Measurements from ENCODE around the gene SCAF8. TPM values are rescaled to one million over a fixed set of nuclear protein-coding genes. Genes with fewer than 3 reads are reported as not detected.
A peak's percentile ranks its signal among the peaks of the same experiment; 100 is the strongest.

Gene SCAF8
- total and polyA plus RNA-seq, 9 of the 15 experiments (the other 6 are each of a cell fraction or from before 2014, with no cell fraction given), result 10.5 to 46.6 (median 23.2) TPM

DNA sequence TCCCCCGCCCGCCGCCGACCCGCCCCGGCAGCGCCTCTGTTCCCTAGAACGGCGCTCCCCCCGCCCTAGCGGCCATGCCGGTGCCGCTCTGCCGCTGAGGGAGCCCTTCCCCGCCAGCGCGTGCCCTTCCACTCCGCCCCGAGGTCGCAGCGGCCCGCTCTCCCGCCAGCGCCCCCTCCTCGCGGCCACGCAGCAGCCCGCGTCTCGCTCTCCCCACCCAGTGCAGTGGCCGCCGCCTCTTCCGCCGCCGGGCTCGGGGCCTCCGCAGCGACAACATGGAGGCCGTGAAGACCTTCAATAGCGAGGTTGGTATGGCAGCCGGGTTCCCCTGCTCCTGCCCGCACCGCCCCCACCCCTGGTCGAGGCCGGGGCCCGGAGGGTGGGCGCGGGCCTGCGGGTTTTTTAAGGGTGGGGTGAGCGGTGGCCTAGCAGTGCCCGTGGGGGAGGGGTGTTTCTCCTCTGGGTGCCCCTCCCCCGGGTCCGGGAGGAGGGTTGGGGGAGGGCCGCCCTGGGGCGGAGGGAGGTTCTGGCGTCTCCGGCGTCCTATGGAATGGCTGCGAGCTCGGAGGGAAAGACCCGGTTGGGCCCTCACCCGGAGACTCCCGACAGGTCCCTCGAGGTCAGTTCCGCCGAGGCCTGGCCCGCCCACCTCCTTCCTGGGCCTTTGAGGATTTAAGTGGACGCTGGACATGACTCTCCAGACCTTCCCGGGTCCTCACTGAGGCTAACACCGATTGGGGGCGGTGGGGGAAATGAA lies 588 bp downstream of the SCAF8 start (continued):
- no peak for TF ChIP-seq RCOR1 (IDR thresholded peaks at IDR 0.05; ENCODE audit: borderline replicate concordance in 1 of 2, low read depth in 2 of 2, low read length in 2 of 2)
- TF ChIP-seq OTX1 (CRISPR knock-in tag; IDR thresholded peaks at IDR 0.05), result no peak; the same call in 1 of the 2 replicates
- TF ChIP-seq POU5F1 (IDR thresholded peaks at IDR 0.05; ENCODE audit: borderline replicate concordance, low read depth, low read length, partially characterized antibody), result no peak
- TF ChIP-seq NR2C1 (IDR thresholded peaks at IDR 0.05), result no peak; the same call in 1 of the 2 replicates
- no peak; the same call in 1 of the 2 replicates for TF ChIP-seq NR2C1 (tag; IDR thresholded peaks at IDR 0.05)
- no peak for TF ChIP-seq YBX1 (IDR thresholded peaks at IDR 0.05)
- TF ChIP-seq PHF20 (IDR thresholded peaks at IDR 0.05; ENCODE audit: partially characterized antibody), result peak; percentile 63
- TF ChIP-seq HNRNPL (IDR thresholded peaks at IDR 0.05; ENCODE audit: low read depth, low read length), result peak; percentile 86
- no peak for TF ChIP-seq ETS2 (tag; IDR thresholded peaks at IDR 0.05; ENCODE audit: borderline replicate concordance, poor library complexity, severe bottlenecking)
- TF ChIP-seq EP300 (IDR thresholded peaks at IDR 0.05; ENCODE audit: low read length), result no peak
- TF ChIP-seq, protein P1, sequence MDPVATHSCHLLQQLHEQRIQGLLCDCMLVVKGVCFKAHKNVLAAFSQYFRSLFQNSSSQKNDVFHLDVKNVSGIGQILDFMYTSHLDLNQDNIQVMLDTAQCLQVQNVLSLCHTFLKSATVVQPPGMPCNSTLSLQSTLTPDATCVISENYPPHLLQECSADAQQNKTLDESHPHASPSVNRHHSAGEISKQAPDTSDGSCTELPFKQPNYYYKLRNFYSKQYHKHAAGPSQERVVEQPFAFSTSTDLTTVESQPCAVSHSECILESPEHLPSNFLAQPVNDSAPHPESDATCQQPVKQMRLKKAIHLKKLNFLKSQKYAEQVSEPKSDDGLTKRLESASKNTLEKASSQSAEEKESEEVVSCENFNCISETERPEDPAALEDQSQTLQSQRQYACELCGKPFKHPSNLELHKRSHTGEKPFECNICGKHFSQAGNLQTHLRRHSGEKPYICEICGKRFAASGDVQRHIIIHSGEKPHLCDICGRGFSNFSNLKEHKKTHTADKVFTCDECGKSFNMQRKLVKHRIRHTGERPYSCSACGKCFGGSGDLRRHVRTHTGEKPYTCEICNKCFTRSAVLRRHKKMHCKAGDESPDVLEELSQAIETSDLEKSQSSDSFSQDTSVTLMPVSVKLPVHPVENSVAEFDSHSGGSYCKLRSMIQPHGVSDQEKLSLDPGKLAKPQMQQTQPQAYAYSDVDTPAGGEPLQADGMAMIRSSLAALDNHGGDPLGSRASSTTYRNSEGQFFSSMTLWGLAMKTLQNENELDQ (CRISPR knock-in tag; IDR thresholded peaks at IDR 0.05; ENCODE audit: borderline replicate concordance), result no peak; the same call in 1 of the 2 replicates
- TF ChIP-seq, protein P2, sequence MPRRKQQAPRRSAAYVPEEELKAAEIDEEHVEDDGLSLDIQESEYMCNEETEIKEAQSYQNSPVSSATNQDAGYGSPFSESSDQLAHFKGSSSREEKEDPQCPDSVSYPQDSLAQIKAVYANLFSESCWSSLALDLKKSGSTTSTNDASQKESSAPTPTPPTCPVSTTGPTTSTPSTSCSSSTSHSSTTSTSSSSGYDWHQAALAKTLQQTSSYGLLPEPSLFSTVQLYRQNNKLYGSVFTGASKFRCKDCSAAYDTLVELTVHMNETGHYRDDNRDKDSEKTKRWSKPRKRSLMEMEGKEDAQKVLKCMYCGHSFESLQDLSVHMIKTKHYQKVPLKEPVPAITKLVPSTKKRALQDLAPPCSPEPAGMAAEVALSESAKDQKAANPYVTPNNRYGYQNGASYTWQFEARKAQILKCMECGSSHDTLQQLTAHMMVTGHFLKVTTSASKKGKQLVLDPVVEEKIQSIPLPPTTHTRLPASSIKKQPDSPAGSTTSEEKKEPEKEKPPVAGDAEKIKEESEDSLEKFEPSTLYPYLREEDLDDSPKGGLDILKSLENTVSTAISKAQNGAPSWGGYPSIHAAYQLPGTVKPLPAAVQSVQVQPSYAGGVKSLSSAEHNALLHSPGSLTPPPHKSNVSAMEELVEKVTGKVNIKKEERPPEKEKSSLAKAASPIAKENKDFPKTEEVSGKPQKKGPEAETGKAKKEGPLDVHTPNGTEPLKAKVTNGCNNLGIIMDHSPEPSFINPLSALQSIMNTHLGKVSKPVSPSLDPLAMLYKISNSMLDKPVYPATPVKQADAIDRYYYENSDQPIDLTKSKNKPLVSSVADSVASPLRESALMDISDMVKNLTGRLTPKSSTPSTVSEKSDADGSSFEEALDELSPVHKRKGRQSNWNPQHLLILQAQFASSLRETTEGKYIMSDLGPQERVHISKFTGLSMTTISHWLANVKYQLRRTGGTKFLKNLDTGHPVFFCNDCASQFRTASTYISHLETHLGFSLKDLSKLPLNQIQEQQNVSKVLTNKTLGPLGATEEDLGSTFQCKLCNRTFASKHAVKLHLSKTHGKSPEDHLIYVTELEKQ (CRISPR knock-in tag; IDR thresholded peaks at IDR 0.05), result no peak
- TF ChIP-seq CBX2 (IDR thresholded peaks at IDR 0.05; ENCODE audit: insufficient read depth, low read length, poor library complexity, severe bottlenecking), result no peak
- TF ChIP-seq DMBX1 (CRISPR knock-in tag; IDR thresholded peaks at IDR 0.05; ENCODE audit: borderline replicate concordance), result no peak
- TF ChIP-seq RBM34 (IDR thresholded peaks at IDR 0.05; ENCODE audit: borderline replicate concordance, insufficient read depth, low read length), result no peak
- TF ChIP-seq ZNF24 (IDR thresholded peaks at IDR 0.05), result no peak
- TF ChIP-seq KHSRP (IDR thresholded peaks at IDR 0.05), result no peak
- TF ChIP-seq XRCC5 (IDR thresholded peaks at IDR 0.05; ENCODE audit: low read depth, low read length), result peak; percentile 90
- TF ChIP-seq PRPF4 (IDR thresholded peaks at IDR 0.05; ENCODE audit: insufficient read depth, low read depth, low read length, poor library complexity, severe bottlenecking), result peak; percentile 94
- TF ChIP-seq ZKSCAN3 (CRISPR knock-in tag; IDR thresholded peaks at IDR 0.05), result no peak
- TF ChIP-seq, protein P3, sequence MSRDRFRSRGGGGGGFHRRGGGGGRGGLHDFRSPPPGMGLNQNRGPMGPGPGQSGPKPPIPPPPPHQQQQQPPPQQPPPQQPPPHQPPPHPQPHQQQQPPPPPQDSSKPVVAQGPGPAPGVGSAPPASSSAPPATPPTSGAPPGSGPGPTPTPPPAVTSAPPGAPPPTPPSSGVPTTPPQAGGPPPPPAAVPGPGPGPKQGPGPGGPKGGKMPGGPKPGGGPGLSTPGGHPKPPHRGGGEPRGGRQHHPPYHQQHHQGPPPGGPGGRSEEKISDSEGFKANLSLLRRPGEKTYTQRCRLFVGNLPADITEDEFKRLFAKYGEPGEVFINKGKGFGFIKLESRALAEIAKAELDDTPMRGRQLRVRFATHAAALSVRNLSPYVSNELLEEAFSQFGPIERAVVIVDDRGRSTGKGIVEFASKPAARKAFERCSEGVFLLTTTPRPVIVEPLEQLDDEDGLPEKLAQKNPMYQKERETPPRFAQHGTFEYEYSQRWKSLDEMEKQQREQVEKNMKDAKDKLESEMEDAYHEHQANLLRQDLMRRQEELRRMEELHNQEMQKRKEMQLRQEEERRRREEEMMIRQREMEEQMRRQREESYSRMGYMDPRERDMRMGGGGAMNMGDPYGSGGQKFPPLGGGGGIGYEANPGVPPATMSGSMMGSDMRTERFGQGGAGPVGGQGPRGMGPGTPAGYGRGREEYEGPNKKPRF (IDR thresholded peaks at IDR 0.05; ENCODE audit: low read depth, low read length), result no peak

Measured in K562 (cell line).